Choroid plexus epithelial cell (primary cell): Measurements from ENCODE around the gene ZEB2.

ENCODE experiments used
- DNase-seq: peaks from one replicate; pipeline ENCODE4 v3.0.0-alpha.2; 2010; ENCODE audit warnings: low read depth
- H3K4me3 ChIP-seq: 2 replicates; pipeline ENCODE4 v1.5.1; 2011; ENCODE audit warnings: low read depth, mild to moderate bottlenecking, control low read depth, low read length, moderate library complexity
- CTCF ChIP-seq: conservative IDR thresholded peaks from 2 replicates; pipeline ENCODE4 v1.5.1; 2011; ENCODE audit warnings: low read depth, mild to moderate bottlenecking, control low read depth, inconsistent platforms, low read length, moderate library complexity

ZEB2 gene

GRCh38 chr2:144496092-144496976 is 23.6 kb downstream of the ZEB2 start:
- DNase-seq = no peak
- TF ChIP-seq CTCF = no peak

GRCh38 chr2:144495227-144496091 is 24.5 kb downstream of the ZEB2 start:
- no peak overlapping the region for H3K4me3 ChIP-seq
- no peak for DNase-seq
- TF ChIP-seq CTCF = no peak

More at GRCh38 chr2:144496092-144496976, 23.6 kb downstream of the ZEB2 start:
- H3K4me3 ChIP-seq = no peak overlapping the region

GRCh38 chr2:144493027-144493809 is 26.7 kb downstream of the ZEB2 start:
- TF ChIP-seq CTCF = no peak
- H3K4me3 ChIP-seq = no peak overlapping the region
- no peak for DNase-seq

GRCh38 chr2:144490857-144491256 is 29.1 kb downstream of the ZEB2 start:
- TF ChIP-seq CTCF = no peak

GRCh38 chr2:144490017-144490416 is 29.9 kb downstream of the ZEB2 start:
- no peak overlapping the region for H3K4me3 ChIP-seq
- no peak for TF ChIP-seq CTCF
- no peak for DNase-seq

More at GRCh38 chr2:144490857-144491256, 29.1 kb downstream of the ZEB2 start:
- no peak overlapping the region for H3K4me3 ChIP-seq
- no peak for DNase-seq

GRCh38 chr2:144489315-144489916 is 30.5 kb downstream of the ZEB2 start:
- H3K4me3 ChIP-seq = no peak overlapping the region
- TF ChIP-seq CTCF = no peak
- DNase-seq = no peak
